Activated CD4-positive, alpha-beta T cell treated with anti-CD3 and anti-CD28 coated beads, Interleukin-2, amount 50 U/mL, for 4 hours (primary cell): ENCODE data around the gene FUNDC2.
"Not testable (repeated sequence)": the region's sequence is repeated elsewhere in the genome, so short reads cannot be mapped to it uniquely, and the experiment has no call there.

Experiments
- DNase-seq, 2 experiments: peaks; one replicate each; pipeline ENCODE4 v3.0.0-alpha.2; 2020

The FUNDC2 gene, protein sequence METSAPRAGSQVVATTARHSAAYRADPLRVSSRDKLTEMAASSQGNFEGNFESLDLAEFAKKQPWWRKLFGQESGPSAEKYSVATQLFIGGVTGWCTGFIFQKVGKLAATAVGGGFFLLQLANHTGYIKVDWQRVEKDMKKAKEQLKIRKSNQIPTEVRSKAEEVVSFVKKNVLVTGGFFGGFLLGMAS

DNA sequence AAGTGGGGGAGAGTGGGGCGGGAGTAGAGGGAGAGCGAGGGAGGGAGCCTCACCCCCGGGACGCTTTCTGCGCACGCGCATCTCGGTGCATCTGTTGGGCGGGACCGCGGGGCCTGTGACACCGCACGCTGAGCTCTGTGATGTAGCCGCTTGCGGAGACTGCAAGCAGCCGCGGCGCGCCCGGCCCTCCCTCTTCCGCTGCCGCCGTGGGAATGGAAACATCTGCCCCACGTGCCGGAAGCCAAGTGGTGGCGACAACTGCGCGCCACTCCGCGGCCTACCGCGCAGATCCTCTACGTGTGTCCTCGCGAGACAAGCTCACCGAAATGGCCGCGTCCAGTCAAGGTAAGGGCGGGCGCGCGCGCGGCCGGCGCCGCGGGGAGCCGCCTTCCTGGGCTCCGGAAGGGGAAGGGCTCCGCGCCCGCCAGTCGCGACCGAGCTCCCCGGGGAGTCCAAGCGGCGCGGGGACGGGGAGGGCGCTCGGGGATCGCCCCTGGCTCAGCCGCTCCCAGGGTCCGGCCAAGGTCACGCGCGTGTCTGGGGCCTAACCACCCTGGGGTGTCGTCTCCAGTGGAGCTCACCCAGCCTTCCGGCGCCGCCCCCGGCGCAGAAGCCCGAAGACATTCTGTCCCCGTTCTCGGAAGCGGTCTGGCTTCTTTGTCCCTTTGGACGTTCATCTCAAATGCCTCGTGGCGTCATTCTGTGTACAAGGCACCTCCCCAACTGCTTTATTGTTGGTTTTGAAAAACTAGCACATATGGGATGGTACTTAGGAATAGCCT is at the start of gene FUNDC2:
FUNDC2 (plus strand) TSS at position 118 of the 782 bp plus-strand sequence; CDS start at position 213, 95 bp downstream.
- peak; percentile 89 to 92 for DNase-seq

DNA sequence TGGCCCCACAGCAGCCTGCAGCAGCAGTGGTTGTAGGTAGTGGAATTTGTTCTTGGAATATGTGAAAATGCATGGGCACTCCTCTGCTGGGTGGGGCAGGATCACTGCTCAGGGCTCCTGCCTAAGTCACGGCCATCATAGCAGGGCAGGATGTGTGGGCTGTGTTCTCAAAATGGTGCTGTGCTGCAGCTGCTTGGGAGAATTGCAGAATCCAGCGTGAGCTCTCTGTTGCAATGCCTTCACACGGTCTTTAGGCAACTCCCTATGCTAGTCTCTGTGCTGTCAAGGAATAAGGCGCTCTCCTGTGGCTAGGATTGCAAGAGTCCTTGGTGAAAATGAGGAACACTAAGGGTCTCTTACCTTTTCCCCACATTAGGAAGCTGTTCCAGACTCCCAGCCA is 47.0 kb upstream of the FUNDC2 start:
- no peak for DNase-seq

DNA sequence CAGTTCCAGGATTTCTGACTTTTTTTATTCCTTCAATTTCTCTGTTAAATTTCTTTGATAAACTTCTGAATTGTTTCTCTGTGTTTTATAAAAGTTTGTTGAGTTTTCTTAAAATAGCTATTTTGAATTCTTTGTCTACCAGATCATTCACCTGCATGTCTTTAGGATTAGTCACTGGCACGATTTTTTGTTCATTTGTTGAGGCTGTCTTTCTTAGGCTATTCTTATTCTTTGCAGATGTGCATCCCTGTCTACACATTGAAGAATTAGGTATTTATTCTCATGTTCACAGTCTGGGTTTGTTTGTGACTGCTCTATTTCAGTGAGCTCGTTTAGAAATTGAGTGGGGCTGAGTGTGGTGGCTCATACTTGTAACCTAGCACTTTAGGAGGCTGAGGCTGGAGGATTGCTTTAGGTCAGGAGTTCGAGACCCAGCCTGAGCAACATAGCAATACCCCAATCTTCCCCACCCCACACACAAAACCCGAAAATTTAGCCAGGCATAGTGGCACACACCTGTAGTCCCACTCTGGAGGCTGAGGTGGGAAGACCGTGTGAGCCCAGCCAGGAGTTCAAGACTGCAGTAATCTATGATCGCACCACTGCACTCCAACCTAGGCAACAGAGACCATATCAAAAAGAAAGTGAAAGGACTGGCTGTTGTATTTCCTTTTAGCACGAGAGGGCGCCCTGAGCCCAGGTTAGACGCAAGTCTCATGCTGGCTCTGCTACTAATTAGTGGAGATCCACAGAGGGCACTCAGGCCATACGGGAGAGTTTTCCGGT is 46.1 kb upstream of the FUNDC2 start:
- peak; percentile 66 to 74 for DNase-seq

DNA sequence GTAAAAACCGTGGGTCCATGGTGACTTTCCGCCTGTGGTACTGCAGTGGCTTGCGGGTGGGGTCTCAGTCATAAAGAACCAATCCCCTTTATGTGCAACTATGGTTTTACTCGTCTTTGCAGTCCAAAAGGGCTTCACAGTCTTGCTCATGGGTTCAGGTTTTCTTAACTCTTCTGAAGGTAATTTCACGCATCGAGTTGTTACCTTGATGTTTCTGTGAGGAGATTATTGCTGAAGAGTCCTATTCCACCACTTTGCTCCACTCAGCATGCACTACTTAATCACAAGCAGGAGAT is 45.6 kb upstream of the FUNDC2 start:
- DNase-seq: no peak

DNA sequence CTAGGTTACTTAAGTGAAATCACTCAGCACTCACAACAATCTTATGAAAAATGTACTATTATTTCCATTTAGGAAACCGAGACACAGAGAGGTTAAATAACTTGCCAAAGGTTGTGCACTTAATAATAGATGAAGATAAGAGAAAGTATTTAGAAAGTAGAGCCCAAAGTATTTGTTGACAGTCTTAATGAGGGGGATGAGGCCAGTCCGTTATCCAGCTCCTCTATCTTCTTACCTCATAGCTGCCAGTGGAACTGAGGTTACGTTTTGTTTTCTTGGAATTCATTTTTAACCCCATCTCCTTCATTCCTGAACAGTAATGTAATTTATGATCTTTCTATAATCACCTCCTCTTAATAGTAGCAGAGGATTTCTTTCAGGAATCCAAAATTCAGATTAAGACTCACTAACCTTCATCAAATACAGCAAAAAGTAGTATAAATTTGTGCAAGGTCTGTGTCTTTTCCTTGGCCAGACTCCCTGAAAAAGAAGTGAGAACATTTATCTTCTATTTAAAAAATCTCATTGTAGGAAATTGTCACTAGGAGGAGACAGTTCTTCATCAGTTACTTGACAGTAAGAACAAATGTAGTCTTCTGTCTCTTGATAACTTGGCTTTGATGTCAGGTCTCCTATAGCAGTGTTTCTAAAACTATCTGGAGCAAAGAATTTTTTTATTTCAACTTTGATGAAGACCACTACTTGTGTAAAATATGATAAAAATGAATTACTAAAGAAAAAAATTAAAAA is 39.6 kb upstream of the FUNDC2 start:
- DNase-seq: no peak

DNA sequence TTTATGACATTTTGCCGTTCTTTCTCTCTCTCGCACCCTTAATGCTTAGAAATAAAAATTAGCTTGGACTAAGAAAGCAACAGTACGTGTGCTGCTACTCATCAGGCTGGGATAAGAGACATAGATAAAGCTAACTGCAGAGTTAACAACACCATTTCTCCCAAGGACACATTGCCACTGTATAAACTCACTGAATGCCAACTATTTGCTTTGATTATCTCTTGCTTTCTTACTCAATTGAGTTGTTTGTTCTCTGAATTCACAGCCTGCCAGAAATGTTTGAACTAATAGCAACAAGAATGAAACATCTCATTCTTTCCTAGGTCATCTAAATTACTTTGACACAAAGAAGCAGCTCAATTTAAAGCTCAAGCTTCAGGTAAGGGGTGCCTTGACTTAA is 38.7 kb upstream of the FUNDC2 start:
- no peak for DNase-seq

DNA sequence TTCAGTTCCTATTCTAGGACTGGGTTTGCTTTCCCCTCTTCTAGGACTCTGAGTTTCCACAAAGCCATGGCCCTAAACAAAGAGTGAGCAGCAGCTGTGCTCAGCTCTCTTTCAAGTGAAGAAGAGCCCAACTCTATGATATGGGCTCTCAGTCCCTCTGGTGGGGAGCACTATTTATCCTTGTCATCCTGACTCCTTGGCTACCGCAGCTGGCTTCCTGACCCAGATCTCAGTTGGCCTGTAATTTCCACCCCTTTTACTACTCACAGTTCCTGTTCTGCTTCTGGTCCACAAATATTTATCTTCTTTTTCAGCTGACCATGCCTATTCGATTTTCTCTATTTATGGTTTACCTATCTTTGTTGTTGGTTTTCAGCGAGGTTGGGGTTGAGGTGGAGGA is 37.9 kb upstream of the FUNDC2 start:
- no peak for DNase-seq

DNA sequence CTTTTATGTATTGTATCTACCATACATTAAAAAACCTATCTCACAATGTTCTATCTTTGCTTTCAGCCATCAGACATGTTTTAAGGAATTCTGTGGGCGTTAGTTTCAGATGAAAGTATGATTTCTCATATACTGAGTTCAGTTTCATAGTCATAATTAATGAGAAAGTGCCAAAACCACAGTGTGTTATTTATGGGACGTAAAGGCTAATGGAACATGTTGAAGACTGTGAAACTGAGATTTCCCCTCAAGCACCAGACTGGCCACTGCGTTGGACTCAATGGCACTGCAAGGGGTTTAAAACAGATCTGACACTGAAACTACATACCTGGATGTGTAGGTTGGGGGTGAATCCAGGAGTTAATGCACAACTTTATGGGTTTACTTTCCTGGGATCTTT is 36.1 kb upstream of the FUNDC2 start:
- DNase-seq: no peak

DNA sequence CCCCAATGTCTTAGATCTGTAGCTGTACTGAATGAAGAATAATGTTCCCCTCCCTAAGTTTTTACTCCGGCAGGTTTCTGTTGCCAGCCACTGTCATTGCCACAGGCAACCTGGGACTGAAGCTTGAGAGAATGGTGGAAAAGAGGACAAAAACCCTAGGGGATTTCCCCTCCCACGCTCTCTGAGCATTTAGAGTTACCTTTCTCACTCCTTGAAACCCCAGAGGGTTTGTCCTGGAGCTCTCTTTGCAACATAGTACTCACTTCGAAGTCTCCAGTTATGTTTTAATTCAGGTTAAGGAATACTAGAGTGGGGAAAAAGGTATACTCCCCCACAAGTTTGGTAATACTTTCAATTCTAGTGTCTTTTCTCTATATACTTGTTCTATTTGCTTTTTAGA is 35.6 kb upstream of the FUNDC2 start:
- DNase-seq: peak in 1 of 2 experiments; percentile 3

DNA sequence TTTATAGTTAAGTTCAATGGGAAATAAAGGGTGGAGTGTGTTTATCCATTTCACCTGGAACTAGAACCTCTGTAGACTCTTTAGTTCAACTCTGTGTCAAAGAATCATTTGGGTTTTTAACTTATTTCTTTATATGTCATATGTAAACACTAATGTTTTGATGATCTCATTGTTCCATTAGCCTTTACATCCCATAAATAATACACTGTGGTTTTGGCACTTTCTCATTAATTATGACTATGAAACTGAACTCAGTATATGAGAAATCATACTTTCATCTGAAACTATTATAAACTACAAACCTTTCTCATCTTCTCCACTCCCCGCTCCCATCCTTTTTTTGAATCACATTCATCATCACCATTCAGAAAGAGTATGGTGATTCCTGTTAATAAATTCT is 35.2 kb upstream of the FUNDC2 start:
- DNase-seq: no peak

DNA sequence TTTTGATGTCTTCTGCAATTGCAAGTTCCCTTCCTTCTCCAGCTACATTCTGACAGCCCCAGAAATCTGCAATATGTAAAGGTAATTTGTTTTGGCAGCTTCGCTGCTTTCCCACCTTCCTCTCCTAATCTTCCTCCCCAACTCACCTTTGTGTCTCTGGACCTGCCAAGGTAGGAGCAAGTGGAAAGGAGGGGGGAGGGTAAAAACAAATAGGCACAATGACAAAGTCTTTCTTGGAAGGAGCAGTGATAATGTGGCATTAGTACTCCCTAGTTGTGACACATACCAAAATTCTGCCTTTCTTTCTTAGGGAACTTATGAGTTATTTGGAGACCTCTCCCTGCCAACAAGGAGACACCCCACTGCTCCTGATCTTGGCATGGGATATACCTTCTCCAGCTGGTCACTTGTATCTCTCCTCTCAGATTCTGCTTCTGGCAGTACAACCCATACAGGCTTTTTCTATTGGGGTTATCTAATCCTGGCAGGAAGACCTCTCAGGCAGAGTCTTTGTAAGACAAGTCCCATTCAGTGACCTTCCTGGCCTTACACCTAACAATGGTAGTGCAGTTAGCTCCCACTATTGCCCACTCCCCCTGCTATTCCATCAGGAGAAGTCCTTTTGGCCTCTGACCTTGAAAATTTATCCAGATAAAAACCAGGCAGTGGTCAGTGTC is 28.3 kb upstream of the FUNDC2 start:
- DNase-seq: no peak

DNA sequence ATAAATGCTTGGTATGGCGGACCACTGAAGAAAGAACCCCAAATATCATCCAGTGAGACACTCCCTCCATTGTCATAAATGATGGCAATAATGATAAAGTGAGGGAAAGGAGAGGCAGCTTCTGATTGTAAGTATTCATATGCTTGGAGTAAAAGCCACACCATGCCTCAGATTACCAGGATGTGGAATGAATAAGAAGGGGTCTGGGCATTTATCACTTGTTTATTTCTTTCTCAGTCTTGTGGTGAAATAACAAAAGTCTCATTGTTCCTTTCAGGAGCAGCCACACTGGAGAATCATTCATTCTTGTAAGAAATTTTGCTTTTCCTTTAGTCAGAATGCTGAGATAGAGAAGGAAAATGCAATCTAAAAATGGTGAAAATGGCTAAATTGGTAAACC is 25.8 kb upstream of the FUNDC2 start:
- no peak for DNase-seq

DNA sequence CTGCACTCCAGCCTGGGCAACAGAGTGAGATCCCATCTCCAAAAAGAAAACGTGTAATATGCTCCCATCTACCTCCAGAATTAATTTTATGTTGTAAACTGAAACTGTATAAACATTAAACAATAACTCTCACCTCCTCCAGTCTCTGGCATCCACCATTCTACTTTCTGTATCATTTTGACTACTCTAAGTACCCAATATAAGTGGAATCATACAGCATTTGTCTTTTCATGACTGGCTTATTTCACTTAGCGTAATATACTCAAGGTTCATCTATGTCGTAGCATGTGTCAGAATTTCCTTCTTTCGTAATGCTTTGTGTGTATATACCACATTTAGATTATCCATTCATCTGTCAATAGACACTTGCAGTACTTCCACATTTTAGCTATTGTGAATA is 24.8 kb upstream of the FUNDC2 start:
- no peak for DNase-seq

DNA sequence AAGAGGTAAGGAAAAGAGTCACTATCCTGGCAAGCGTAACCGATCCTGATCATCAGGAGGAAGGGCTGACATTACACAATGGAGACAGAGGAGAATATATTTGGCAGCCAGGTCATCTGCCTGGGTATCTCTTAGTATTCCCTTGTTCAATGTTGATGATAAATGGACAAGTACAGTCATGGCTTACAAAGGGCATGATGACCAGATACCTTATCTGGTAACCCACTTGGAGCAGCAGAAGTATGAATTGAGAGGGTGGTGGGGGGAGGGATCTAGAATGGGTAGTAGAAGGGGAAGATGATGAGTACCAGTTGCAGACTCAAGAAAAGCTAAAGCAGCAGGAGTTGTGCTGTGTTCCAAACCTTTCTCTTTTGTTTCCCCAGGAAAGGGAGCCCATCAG is 21.5 kb upstream of the FUNDC2 start:
- DNase-seq: no peak

DNA sequence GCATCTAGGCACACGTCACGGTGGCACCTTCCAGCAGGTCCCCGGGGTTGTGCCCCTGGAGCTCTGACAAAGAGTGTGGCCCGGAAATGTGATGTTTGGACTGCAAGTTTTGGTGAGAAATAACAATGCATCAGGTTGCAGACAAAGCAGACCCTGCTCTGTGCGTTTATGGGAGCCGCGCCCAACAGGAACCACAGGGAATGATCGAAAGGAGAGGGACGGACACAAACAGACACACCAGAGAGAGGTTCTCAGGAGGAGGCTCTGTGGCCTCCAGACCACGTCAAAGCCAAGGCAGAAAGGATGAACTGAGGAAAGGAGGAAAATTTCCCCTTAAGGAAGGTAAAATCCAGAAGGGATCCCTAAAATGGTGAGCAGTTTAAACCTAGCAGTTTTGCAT is 20.3 kb upstream of the FUNDC2 start:
- DNase-seq: not testable (repeated sequence)

DNA sequence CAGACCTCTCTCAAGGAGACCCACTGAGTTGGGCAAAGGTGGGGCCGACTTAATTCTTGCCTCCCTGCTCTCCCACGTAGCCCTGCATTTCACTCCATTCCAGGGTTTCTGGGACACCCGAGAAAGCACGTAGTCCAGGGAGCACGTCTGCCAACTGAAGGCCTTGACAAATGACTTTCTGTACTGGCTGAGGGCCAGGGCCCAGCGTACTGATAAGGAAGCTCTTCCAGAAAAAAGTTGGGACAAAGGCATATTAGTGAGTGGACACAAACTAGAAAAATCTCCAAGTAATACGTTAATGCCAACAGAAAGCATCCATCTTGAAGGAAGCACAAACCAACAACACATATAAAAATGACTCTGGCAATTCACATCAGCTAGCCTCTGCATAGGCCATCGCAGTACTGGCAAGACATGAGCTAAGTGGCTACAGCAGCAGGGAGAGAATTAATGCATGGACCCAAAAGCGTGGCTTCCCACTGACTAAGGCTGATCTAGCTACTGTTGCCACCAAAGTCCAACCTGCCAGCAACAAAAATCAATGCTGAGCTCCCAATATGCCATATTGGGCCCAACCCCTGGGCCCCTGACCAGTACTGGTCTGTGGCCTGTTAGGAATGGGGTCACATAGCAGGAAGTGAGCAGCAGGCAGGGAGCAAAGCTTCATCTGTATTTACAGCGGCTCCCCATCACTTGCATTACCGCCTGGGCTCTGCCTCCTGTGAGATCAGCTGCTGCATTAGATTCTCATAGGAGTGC is 19.6 kb upstream of the FUNDC2 start:
- not testable (repeated sequence) for DNase-seq

DNA sequence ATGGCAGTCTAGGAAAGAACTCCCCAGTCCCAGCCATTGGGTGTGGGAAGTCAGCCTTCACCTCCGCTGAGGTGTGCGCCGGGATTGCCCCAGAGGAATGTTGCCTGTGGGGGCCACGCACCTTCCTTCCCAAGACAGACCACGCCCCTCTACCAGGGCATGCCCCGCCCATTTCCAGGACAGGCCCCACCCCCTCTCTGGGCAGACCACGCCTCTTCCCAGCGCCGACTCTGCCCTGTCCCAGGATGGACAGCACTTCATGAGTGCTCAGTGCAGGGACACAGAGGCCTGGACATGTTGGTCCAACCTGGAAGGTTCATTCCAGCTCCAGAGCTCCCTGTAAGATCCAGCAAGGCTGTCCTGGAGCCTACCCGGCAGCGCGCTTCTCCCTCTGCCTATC is 18.1 kb upstream of the FUNDC2 start:
- DNase-seq: not testable (repeated sequence)

DNA sequence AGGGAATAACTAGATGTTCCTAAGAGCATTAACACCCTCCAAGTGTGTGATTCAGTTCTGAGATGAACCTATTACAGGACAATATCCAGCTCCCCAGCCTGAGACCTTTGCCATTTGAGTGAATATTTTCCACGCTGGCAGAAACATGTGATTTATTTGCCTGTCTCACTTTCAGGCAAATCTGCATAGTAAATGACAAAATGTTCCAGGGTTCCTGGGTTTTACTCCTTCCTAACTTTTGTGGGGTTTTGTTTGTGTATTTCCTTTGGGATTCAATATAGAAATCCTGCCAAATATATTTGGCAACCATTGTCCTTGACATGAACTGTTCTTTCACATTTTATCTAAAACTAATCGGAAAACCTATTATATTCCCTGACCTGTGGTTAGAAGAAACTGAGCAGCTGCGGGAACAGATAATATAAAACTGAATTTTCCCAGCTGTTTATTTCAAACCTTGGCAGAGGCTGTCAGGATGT is 16.6 kb upstream of the FUNDC2 start:
- DNase-seq: no peak

DNA sequence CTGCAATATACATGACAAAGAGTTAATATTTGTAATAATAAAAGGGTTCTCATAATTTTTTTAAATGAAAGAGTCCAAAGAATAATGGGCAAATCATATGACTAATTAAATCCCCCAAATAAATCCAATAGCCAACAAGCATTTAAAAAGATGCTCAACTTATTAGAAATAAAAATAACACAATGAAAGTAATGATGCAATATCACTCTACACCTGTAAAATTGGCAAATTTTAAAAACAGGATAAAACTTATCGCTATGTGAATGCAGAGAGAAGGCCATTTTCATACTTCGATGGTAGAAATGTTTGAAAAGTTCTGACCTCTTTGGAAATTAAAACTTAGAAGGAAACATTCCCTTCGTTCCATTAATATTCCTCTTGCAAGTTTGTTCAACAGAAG is 6.1 kb upstream of the FUNDC2 start:
- DNase-seq: no peak

DNA sequence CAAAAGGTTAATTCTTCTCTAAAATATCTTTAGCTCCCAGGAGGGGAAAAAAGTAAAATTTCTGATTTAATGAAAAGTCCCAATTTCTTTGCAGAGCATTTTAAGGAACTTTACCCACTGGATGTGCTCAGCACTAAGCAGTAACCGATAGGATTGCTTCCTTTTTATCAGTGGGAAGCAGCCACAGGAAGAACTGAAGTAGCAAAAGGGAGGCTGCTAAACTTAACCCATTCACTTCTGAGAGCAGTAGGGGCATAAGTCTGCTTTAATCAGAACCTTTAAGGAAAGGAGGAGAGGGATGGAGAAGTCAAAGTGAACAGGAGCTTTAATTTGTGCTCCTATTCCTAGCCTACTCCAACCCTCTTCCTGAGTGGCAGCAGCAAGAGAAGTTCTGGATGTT is 4.1 kb upstream of the FUNDC2 start, which contains the start of gene F8:
F8 (minus strand) TSS at position 139 of the 400 bp plus-strand sequence. CDS start 171 bp downstream, outside the sequence.
- DNase-seq: no peak
